MM.1S (cell line): ENCODE results near the gene NLRP1.

Experiments
- DNase-seq: peaks from one replicate; pipeline ENCODE4 v3.0.0-alpha.2; 2015
- H2AFZ ChIP-seq: fragments of 300-600 bp; sonication (generic); 2 replicates; pipeline ENCODE4 v1.6.0; 2016; ENCODE audit warnings: antibody characterized with exemption, low read length
- H3F3A ChIP-seq: fragments of 300-600 bp; sonication (generic); 2 replicates; pipeline ENCODE4 v1.6.1; 2016; ENCODE audit warnings: mild to moderate bottlenecking, antibody characterized with exemption, low read length, moderate library complexity, mixed read lengths; ENCODE audit not compliant: insufficient read depth
- H3K27ac ChIP-seq: fragments of 300-600 bp; sonication (generic); 2 replicates; pipeline ENCODE4 v1.5.1; 2016; ENCODE audit warnings: mild to moderate bottlenecking, low read length
- H3K27me3 ChIP-seq: fragments of 300-600 bp; sonication (generic); replicated peaks from 2 replicates; pipeline ENCODE4 v1.6.0; 2016; ENCODE audit warnings: low read length; ENCODE audit not compliant: insufficient read depth
- H3K36me3 ChIP-seq: fragments of 300-600 bp; sonication (generic); replicated peaks from 2 replicates; pipeline ENCODE4 v1.6.1; 2016; ENCODE audit warnings: mild to moderate bottlenecking, low read length, mixed read lengths; ENCODE audit not compliant: insufficient read depth
- H3K4me1 ChIP-seq: fragments of 300-600 bp; sonication (generic); 2 replicates; pipeline ENCODE4 v1.6.1; 2016; ENCODE audit warnings: low read length, mixed read lengths
- H3K4me2 ChIP-seq: fragments of 300-600 bp; sonication (generic); 2 replicates; pipeline ENCODE4 v1.6.0; 2016; ENCODE audit warnings: low read depth, low read length
- H3K4me3 ChIP-seq: fragments of 300-600 bp; sonication (generic); 2 replicates; pipeline ENCODE4 v1.5.1; 2016; ENCODE audit warnings: low read length, mixed read lengths
- H3K79me2 ChIP-seq: fragments of 300-600 bp; sonication (generic); 2 replicates; pipeline ENCODE4 v1.6.1; 2016; ENCODE audit warnings: mixed run types, low read length, mixed read lengths
- H3K9ac ChIP-seq: fragments of 300-600 bp; sonication (generic); 2 replicates; pipeline ENCODE4 v1.6.1; 2016; ENCODE audit warnings: low read length, mixed read lengths
- H3K9me2 ChIP-seq: fragments of 300-600 bp; sonication (generic); replicated peaks from 2 replicates; pipeline ENCODE4 v1.6.1; 2016; ENCODE audit warnings: mild to moderate bottlenecking, low read length, mixed read lengths; ENCODE audit not compliant: insufficient read depth
- H3K9me3 ChIP-seq: fragments of 300-600 bp; sonication (generic); replicated peaks from 2 replicates; pipeline ENCODE4 v1.6.1; 2016; ENCODE audit warnings: mild to moderate bottlenecking, low read length, mixed read lengths; ENCODE audit not compliant: insufficient read depth
- H4K20me1 ChIP-seq: fragments of 300-600 bp; sonication (generic); 2 replicates; pipeline ENCODE4 v1.6.1; 2016; ENCODE audit warnings: mild to moderate bottlenecking, low read length, moderate library complexity, mixed read lengths; ENCODE audit not compliant: insufficient read depth
- EZH2 ChIP-seq: fragments of 300-600 bp; sonication (generic); optimal IDR thresholded peaks from 2 replicates; pipeline ENCODE3; 2017; ENCODE audit warnings: low read depth, mild to moderate bottlenecking, antibody characterized with exemption, low read length, mixed read lengths
- EZH2phosphoT487 ChIP-seq: fragments of 300-600 bp; sonication (generic); IDR thresholded peaks from 2 replicates; pipeline ENCODE4 v1.6.1; 2018; ENCODE audit warnings: antibody characterized with exemption, low read length
- TF ChIP-seq, protein P1 (sequence below): fragments of 300-600 bp; sonication (generic); IDR thresholded peaks from 2 replicates; pipeline ENCODE4 v1.5.1; 2016; ENCODE audit warnings: antibody characterized with exemption, low read length, mixed read lengths

NLRP1 gene

GRCh38 chr17:5562661-5563360 lies 21.5 kb downstream of the NLRP1 start:
- no peak for TF ChIP-seq EZH2phosphoT487
- Histone ChIP-seq H3K9me3 (no peaks in the 10 kb centered on the region), H3K27me3 (no peaks in the 10 kb centered on the region), H3K36me3 (peaks cover 7% of the 10 kb centered on the region), H3K4me3 (no peak overlapping the region), H3K9ac (no peak overlapping the region), H2AFZ (no peak overlapping the region), H4K20me1 (no peaks in the 10 kb centered on the region), H3F3A (no peaks in the 10 kb centered on the region), H3K9me2 (no peaks in the 10 kb centered on the region), H3K4me1 (no peaks in the 10 kb centered on the region), H3K27ac (no peak overlapping the region), H3K79me2 (no peaks in the 10 kb centered on the region), H3K4me2 (no peak overlapping the region)
- DNase-seq, result no peak

GRCh38 chr17:5561736-5562571 lies 22.4 kb downstream of the NLRP1 start:
- Histone ChIP-seq H3F3A (no peaks in the 10 kb centered on the region), H3K9ac (no peak overlapping the region), H3K4me1 (no peaks in the 10 kb centered on the region), H3K27me3 (no peaks in the 10 kb centered on the region), H3K27ac (no peak overlapping the region), H3K4me2 (no peak overlapping the region), H3K9me3 (no peaks in the 10 kb centered on the region), H3K79me2 (no peaks in the 10 kb centered on the region), H2AFZ (no peak overlapping the region), H3K4me3 (no peak overlapping the region), H4K20me1 (no peaks in the 10 kb centered on the region), H3K9me2 (no peaks in the 10 kb centered on the region), H3K36me3 (peaks cover 7% of the 10 kb centered on the region; the same call in 1 of the 2 replicates)
- TF ChIP-seq EZH2phosphoT487, result no peak
- no peak for DNase-seq

- Histone ChIP-seq H3K4me3 (no peak overlapping the region), H3F3A (no peaks in the 10 kb centered on the region), H3K9ac (no peak overlapping the region), H3K9me3 (no peaks in the 10 kb centered on the region), H3K36me3 (peaks cover 7% of the 10 kb centered on the region; the same call in 1 of the 2 replicates), H4K20me1 (no peaks in the 10 kb centered on the region), H3K4me2 (no peak overlapping the region), H3K27ac (no peak overlapping the region), H2AFZ (no peak overlapping the region), H3K4me1 (no peaks in the 10 kb centered on the region), H3K79me2 (no peaks in the 10 kb centered on the region), H3K9me2 (no peaks in the 10 kb centered on the region), H3K27me3 (no peaks in the 10 kb centered on the region)
- TF ChIP-seq EZH2, result no peak
- TF ChIP-seq, protein P1, sequence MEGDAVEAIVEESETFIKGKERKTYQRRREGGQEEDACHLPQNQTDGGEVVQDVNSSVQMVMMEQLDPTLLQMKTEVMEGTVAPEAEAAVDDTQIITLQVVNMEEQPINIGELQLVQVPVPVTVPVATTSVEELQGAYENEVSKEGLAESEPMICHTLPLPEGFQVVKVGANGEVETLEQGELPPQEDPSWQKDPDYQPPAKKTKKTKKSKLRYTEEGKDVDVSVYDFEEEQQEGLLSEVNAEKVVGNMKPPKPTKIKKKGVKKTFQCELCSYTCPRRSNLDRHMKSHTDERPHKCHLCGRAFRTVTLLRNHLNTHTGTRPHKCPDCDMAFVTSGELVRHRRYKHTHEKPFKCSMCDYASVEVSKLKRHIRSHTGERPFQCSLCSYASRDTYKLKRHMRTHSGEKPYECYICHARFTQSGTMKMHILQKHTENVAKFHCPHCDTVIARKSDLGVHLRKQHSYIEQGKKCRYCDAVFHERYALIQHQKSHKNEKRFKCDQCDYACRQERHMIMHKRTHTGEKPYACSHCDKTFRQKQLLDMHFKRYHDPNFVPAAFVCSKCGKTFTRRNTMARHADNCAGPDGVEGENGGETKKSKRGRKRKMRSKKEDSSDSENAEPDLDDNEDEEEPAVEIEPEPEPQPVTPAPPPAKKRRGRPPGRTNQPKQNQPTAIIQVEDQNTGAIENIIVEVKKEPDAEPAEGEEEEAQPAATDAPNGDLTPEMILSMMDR, result no peak
- no peak for TF ChIP-seq EZH2phosphoT487
- no peak for DNase-seq
These were observed 23.8 kb downstream of the NLRP1 start for GRCh38 chr17:5560361-5560988.
